Lung (tissue), 12 donors: Measurements from ENCODE around the gene CTNNBIP1. TPM values are rescaled to one million over a fixed set of nuclear protein-coding genes. Genes with fewer than 3 reads are reported as not detected.

Experiments used
- ATAC-seq: fragments of 200-7000 bp; cut with Tn5 transposase; one replicate; pipeline ENCODE4 v1.9.1; 2020; ENCODE audit warnings: moderate number of reproducible peaks; ENCODE audit not compliant: insufficient read depth, low FRiP score
- DNase-seq, 3 donors: peaks; one replicate each; pipeline ENCODE4 v3.0.0-alpha.2; 2013 to 2017
- H3K27ac ChIP-seq, 2 donors: one replicate each; pipeline ENCODE4 v1.5.1; 2013; ENCODE audit warnings: mild to moderate bottlenecking in 2 of 2, moderate library complexity in 2 of 2, control low read depth in 1 of 2, inconsistent platforms in 1 of 2, low read depth in 1 of 2, low read length in 1 of 2
- H3K27me3 ChIP-seq, 3 donors: one replicate each; pipeline ENCODE4 v1.5.1; 2013; ENCODE audit warnings: low read length in 2 of 3; ENCODE audit not compliant: control insufficient read depth in 3 of 3, insufficient read depth in 3 of 3
- H3K36me3 ChIP-seq, 4 donors: one replicate each; pipeline ENCODE4 v1.5.1; 2013; ENCODE audit warnings: low read length in 4 of 4, mild to moderate bottlenecking in 1 of 4, moderate library complexity in 1 of 4; ENCODE audit not compliant: control insufficient read depth in 4 of 4, insufficient read depth in 4 of 4
- H3K4me1 ChIP-seq, 5 donors: one replicate each; pipeline ENCODE4 v1.5.1; 2013; ENCODE audit warnings: low read length in 5 of 5, mild to moderate bottlenecking in 2 of 5, moderate library complexity in 1 of 5; ENCODE audit not compliant: control insufficient read depth in 5 of 5, insufficient read depth in 5 of 5
- H3K4me3 ChIP-seq: one replicate; pipeline ENCODE4 v1.5.1; 2013; ENCODE audit warnings: mild to moderate bottlenecking, control low read depth, moderate library complexity
- H3K9ac ChIP-seq, 2 donors: one replicate each; pipeline ENCODE4 v1.5.1; 2013; ENCODE audit warnings: low read length in 2 of 2, control low read depth in 1 of 2; ENCODE audit not compliant: insufficient read depth in 1 of 2
- H3K9me3 ChIP-seq, 4 donors: one replicate each; pipeline ENCODE4 v1.5.1; 2013; ENCODE audit warnings: low read length in 3 of 4, mild to moderate bottlenecking in 1 of 4, moderate library complexity in 1 of 4; ENCODE audit not compliant: control insufficient read depth in 4 of 4, insufficient read depth in 3 of 4
- WGBS, 2 donors: extraction: QIAGEN DNeasy Blood & Tissue Kit; methylation state at CpG; one replicate each; pipeline ENCODE4 v1.1.7; 2013; 5-methylcytosine and 5-hydroxymethylcytosine counted together
- polyA plus RNA-seq, 2 donors: library from polyadenylated mRNA; stranded (reverse); fragments of 200-250 nt; gene quantifications; one replicate each; pipeline ENCODE4 v1.2.1, GENCODE V29; 2013
- total RNA-seq, 2 donors: library from RNA; depleted of rRNA in 1 of 2; stranded (reverse); fragments of >200 nt in 1 of 2; gene quantifications; one replicate each; pipeline ENCODE4 v1.2.1, GENCODE V29; 2014 to 2021
- TF ChIP-seq, protein P1 (sequence below): IDR thresholded peaks from 2 replicates; pipeline ENCODE4 v1.5.1; 2012; ENCODE audit warnings: mild to moderate bottlenecking; ENCODE audit errors: control extremely low read depth, extremely low read depth
- donor health status: control.
- donor health status: control.
- donor health status: Bipolar disorder and iron deficiency.
- donor health status: healthy.
- donor health status: DM: yes; HTN: yes; CAD: no.

CTNNBIP1 gene
- total and polyA plus RNA-seq, 4 donors = 31.2 to 57.1 (median 32.2) TPM

DNA sequence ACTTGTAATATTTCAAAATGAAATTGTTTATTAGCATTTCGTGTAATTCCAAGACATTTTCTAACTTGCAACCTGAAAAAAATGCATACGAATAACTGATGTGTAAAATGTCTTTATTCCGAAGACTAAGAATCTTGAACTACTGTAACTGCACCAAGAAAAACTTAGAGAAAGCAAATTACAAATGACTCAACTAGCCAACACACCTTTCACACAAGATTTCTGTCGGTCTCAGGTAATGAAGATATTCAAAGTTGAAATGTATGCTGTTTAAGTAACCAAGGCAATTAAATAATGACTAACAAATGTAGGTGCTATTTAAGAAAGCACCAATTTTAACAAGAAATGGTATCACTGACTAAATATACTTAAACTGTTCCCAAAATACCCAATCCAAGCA is 88.4 kb downstream of the CTNNBIP1 start:
- Histone ChIP-seq H3K4me3 (no peak overlapping the region), H3K27me3 (no peaks in the 10 kb centered on the region), H3K9ac (peak overlapping the region in 1 of 2 donors; percentile 92), H3K36me3 (peaks cover 0 to 3% (median under 1%) of the 10 kb centered on the region in 4 donors), H3K9me3 (no peaks in the 10 kb centered on the region), H3K4me1 (peaks cover 0 to 34% (median 8%) of the 10 kb centered on the region in 5 donors), H3K27ac (no peak overlapping the region)
- 94 to 95% methylated on average over 4 of the region's 4 CpGs for WGBS, 2 donors
- no peak for DNase-seq
- TF ChIP-seq, protein P1, sequence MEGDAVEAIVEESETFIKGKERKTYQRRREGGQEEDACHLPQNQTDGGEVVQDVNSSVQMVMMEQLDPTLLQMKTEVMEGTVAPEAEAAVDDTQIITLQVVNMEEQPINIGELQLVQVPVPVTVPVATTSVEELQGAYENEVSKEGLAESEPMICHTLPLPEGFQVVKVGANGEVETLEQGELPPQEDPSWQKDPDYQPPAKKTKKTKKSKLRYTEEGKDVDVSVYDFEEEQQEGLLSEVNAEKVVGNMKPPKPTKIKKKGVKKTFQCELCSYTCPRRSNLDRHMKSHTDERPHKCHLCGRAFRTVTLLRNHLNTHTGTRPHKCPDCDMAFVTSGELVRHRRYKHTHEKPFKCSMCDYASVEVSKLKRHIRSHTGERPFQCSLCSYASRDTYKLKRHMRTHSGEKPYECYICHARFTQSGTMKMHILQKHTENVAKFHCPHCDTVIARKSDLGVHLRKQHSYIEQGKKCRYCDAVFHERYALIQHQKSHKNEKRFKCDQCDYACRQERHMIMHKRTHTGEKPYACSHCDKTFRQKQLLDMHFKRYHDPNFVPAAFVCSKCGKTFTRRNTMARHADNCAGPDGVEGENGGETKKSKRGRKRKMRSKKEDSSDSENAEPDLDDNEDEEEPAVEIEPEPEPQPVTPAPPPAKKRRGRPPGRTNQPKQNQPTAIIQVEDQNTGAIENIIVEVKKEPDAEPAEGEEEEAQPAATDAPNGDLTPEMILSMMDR = no peak
- no peak for ATAC-seq

- ATAC-seq (no peak), DNase-seq (no peak)
- Histone ChIP-seq H3K27ac (no peak overlapping the region), H3K36me3 (peaks cover 0 to 3% (median under 1%) of the 10 kb centered on the region in 4 donors), H3K4me1 (peaks cover 0 to 34% (median 8%) of the 10 kb centered on the region in 5 donors), H3K9ac (no peak overlapping the region), H3K27me3 (no peaks in the 10 kb centered on the region), H3K4me3 (no peak overlapping the region), H3K9me3 (no peaks in the 10 kb centered on the region)
- TF ChIP-seq, protein P1 = no peak
- 79 to 80% methylated on average over 3 of the region's 3 CpGs for whole genome bisulfite sequencing, 2 donors
These were observed 89.5 kb downstream of the CTNNBIP1 start for GRCh38 chr1:9820521-9820920.

DNA sequence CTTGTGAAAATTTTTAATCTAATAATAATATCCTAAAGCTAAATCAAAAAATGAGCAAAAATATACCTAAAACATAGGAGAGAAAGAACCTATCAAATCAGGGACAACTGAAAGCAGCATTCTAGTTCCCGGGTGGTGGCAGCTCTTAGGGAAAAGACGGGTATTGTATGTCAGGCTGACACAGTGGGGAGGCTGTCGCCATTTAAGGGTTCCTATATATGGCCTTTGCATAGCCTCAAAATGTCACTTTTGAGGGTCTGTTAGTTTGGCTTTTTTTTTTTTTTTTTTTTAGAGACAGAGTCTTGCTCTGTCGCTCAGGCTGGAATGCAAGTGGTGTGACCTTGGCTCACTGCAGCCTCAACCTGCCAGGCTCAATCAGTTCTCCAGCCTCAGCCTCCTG is 92.3 kb downstream of the CTNNBIP1 start:
- H3K9ac ChIP-seq = no peak overlapping the region
- peaks cover 0 to 22% (median 8%) of the 10 kb centered on the region in 5 donors for H3K4me1 ChIP-seq
- H3K27me3 ChIP-seq = no peaks in the 10 kb centered on the region
- H3K27ac ChIP-seq = no peak overlapping the region
- WGBS, 2 donors = 92 to 96% methylated on average over 4 of the region's 4 CpGs
- DNase-seq (no peak), ATAC-seq (no peak)
- H3K9me3 ChIP-seq = no peaks in the 10 kb centered on the region
- H3K36me3 ChIP-seq = peaks cover 0 to 2% (median 0%) of the 10 kb centered on the region in 4 donors
- TF ChIP-seq, protein P1 = no peak
- H3K4me3 ChIP-seq = no peak overlapping the region

DNA sequence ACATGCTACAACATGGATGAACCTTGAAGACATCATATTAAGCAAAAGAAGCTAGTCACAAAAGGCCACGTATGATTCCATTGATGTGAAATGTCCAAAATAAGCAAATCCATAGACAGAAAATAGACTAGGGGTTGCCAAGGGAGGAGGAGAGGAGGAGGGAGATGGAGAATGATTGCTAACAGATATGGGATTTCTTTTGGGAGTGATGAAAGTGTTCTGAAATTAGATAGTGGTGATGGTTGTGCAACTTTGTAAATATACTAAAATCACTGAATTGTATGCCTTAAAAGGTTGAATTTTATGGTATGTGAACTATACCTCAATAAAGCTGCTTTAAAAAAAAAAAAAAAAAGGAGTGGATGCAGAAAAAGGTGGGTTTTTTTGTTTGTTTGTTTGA is 93.9 kb downstream of the CTNNBIP1 start:
- Histone ChIP-seq H3K27ac (no peak overlapping the region), H3K36me3 (peaks cover 0 to 2% (median 0%) of the 10 kb centered on the region in 4 donors), H3K27me3 (no peaks in the 10 kb centered on the region), H3K9me3 (no peaks in the 10 kb centered on the region), H3K9ac (no peak overlapping the region), H3K4me3 (no peak overlapping the region), H3K4me1 (peaks cover 0 to 11% (median 2%) of the 10 kb centered on the region in 5 donors)
- TF ChIP-seq, protein P1 = no peak
- 77% methylated on average over 1 of the region's 1 CpG for WGBS, 2 donors
- DNase-seq (no peak), ATAC-seq (no peak)
